ENCODE results near the gene BORCS5.

- no peak for TF ChIP-seq CTCF (conservative IDR thresholded peaks at IDR 0.05; ENCODE audit: low read depth, low read length)
- no peak for TF ChIP-seq EZH2 (IDR thresholded peaks at IDR 0.05; ENCODE audit: borderline replicate concordance, low read depth, low read length, poor library complexity, severe bottlenecking)
Measured at GRCh38 chr12:12323118-12323517, 33.8 kb upstream of the BORCS5 start.

All from A673 (cell line).